GM06990 (cell line): Measurements from ENCODE around the gene COPE.

Experiments used
- DNase-seq: peaks from one replicate; pipeline ENCODE4 v3.0.0-alpha.2; 2011; ENCODE audit not compliant: insufficient read length; ENCODE audit errors: extremely low read depth
- H3K27me3 ChIP-seq: replicated peaks from 2 replicates; pipeline ENCODE4 v1.6.0; 2011; ENCODE audit warnings: low read length; ENCODE audit not compliant: control insufficient read depth, insufficient read depth
- H3K36me3 ChIP-seq: 2 replicates; pipeline ENCODE4 v1.5.1; 2011; ENCODE audit warnings: low read length; ENCODE audit not compliant: control insufficient read depth, insufficient read depth
- H3K4me3 ChIP-seq: replicated peaks from 2 replicates; pipeline ENCODE4 v1.5.1; 2011; ENCODE audit warnings: low read depth, mild to moderate bottlenecking, control low read depth, low read length
- CTCF ChIP-seq: IDR thresholded peaks from 2 replicates; pipeline ENCODE4 v1.5.1; 2011; ENCODE audit warnings: low read length, control low read depth, mild to moderate bottlenecking, inconsistent platforms; ENCODE audit not compliant: insufficient read depth, poor library complexity, severe bottlenecking

The COPE gene

GRCh38 chr19:18886972-18887371 is 32.2 kb downstream of the COPE start:
- TF ChIP-seq CTCF, result no peak
- no peak for DNase-seq
- Histone ChIP-seq H3K36me3 (no peaks in the 10 kb centered on the region), H3K27me3 (no peaks in the 10 kb centered on the region; the same call in none of the 2 replicates), H3K4me3 (no peak overlapping the region)

DNA sequence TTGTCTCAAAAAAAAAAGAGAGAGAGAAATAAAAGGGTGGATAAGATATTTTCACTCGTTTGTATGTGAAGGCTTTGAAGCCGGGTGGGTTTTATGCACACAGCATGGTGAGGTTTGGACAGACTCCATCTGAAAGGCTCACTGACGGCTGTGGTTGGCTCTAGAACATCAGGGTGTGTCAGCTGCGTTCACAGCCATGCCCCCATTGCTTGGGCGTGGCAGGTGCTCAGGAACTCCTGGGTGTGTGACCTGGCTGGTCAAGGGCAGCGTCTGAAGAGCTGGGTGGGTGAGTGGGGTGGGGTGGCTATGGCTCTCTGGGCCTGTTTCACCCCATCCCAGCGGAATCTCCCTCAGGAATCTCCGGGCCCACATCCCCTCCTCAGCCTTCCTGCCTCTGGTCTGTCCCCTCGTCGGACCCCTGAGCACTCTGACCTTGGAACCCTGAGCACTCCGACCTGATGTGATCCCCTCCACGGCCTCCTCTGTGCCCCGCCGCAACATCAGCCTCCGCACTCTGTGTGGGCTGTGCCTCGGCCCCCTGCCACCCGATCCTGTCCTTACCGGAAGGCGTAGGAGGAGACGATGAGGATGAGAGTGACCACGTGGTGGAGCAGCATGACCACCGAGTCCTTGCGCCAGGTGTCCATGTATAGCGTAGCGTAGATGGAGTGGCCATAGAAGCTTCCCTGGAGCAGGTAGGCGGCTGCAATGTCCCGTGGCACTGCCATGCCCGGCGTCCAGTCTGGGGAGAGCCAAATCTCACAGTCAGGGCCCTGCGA is 35.5 kb downstream of the COPE start:
- DNase-seq, result no peak
- TF ChIP-seq CTCF, result no peak
- H3K27me3 ChIP-seq, result no peaks in the 10 kb centered on the region; the same call in 1 of the 2 replicates
- H3K36me3 ChIP-seq, result no peaks in the 10 kb centered on the region
- H3K4me3 ChIP-seq, result no peak overlapping the region

- Histone ChIP-seq H3K4me3 (no peak overlapping the region), H3K27me3 (no peaks in the 10 kb centered on the region), H3K36me3 (no peaks in the 10 kb centered on the region)
- no peak for DNase-seq
- TF ChIP-seq CTCF, result no peak
Measured at GRCh38 chr19:18881491-18881890, 37.7 kb downstream of the COPE start.

DNA sequence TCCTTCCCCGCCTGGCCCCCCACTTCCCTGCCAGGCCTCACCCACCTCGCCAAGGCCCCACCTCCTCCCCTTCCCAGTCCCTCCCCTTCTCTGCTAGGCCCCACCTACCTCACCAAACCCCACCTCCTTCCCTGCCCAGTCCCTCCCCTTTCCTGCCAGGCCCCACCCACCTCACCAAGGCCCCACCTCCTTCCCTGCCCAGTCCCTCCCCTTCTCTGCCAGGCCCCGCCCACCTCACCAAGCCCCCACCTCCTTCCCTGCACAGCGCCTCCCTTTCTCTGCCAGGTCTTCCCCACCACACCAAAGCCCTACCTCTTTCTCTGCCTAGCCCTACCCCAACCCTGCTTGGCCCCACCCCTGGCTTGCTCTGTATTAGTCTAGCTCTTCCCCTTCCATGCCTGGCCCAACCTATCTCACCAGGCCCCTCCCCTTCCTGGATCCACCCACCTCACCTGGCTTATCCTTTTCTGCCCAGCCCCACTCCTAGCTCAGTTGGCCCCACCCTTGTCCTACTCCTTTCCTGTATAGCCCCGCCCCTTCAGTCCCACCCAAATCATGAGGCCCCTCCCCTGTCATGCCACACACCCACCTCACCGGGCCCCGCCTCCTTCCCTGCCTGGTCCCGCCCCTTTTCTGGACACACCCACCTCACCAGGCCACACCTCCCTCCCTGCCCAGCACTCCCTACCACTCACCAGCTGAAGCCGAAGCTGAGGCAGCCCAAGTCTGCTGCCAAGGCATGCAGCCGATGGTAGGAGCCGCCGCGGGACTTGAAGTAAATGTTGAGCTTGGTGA is 39.4 kb downstream of the COPE start:
- TF ChIP-seq CTCF, result no peak
- H3K27me3 ChIP-seq, result no peaks in the 10 kb centered on the region
- no peaks in the 10 kb centered on the region for H3K36me3 ChIP-seq
- no peak overlapping the region for H3K4me3 ChIP-seq
- DNase-seq, result peak; percentile 50

DNA sequence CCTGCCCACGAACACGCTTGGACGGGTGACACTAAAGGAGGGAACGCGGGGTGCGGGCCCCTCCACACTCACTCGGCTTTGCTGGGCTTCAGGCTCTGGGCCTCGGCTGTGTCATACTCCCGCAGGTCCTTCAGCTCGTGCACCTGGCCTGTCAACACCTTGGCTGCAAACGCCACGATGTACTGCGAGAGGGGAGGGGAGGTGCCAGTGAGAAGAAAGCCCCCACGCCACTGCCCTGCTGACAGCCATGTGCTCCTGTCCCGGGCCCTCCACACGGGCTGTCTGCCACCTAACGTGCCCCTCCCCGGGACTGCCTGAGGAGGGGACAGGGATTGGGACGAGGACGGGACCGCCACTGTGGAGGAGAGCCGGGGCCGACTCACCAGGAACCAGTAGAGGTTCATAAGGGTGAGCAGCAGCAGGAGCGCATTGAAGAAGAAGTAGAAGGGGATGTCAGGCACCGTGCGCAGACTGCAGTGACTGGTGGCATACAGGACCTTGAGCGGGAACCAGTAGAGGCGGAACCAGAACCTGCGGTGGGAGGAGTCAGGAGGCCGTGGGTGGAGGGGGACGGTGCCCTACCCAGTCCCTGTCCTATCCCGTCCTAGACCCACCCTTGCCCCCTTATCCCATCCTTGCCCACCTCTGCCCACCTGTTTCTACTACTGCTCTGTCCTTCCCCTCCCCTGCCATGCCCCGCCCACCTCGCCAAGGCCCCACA is 40.2 kb downstream of the COPE start:
- Histone ChIP-seq H3K4me3 (no peak overlapping the region), H3K36me3 (no peaks in the 10 kb centered on the region), H3K27me3 (no peaks in the 10 kb centered on the region)
- TF ChIP-seq CTCF, result no peak
- DNase-seq, result no peak
